ENCODE results near the gene RBFOX1. TPM values are rescaled to one million over a fixed set of nuclear protein-coding genes. Genes with fewer than 3 reads are reported as not detected.

RBFOX1 gene
- total RNA-seq, 1 donor from 2014 or later, result not detected

DNA sequence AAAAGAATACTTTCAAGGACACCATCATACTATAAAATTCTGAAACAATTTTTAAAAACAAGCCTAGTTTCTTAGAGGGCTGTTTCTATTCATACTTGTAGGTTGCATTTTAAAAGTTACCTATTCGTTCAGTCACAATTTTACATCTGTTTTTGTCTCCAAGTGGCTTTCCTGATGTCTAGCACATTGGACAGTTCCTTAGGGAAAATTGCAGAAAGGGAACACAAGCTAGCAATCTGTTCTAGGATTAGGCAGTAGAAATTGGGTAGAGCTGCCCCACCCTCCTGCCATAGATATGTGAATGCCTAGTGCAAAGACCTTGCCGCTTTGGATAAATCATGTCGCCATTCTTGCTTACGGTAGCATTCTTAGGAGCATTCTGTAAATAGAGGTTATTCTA is 358.9 kb downstream of the RBFOX1 start:
- Mint-ChIP-seq H3K36me3 (ENCODE audit: low read depth) (no peaks in the 10 kb centered on the region), H3K4me1 (ENCODE audit: low read depth) (no peaks in the 10 kb centered on the region), H3K9me3 (ENCODE audit: low read depth) (peaks cover 16% of the 10 kb centered on the region), H3K27ac (ENCODE audit: unreplicated experiment) (no peak overlapping the region), H3K27me3 (ENCODE audit: low read depth) (no peaks in the 10 kb centered on the region), H3K4me3 (ENCODE audit: unreplicated experiment) (no peak overlapping the region)
- TF ChIP-seq, protein P1, sequence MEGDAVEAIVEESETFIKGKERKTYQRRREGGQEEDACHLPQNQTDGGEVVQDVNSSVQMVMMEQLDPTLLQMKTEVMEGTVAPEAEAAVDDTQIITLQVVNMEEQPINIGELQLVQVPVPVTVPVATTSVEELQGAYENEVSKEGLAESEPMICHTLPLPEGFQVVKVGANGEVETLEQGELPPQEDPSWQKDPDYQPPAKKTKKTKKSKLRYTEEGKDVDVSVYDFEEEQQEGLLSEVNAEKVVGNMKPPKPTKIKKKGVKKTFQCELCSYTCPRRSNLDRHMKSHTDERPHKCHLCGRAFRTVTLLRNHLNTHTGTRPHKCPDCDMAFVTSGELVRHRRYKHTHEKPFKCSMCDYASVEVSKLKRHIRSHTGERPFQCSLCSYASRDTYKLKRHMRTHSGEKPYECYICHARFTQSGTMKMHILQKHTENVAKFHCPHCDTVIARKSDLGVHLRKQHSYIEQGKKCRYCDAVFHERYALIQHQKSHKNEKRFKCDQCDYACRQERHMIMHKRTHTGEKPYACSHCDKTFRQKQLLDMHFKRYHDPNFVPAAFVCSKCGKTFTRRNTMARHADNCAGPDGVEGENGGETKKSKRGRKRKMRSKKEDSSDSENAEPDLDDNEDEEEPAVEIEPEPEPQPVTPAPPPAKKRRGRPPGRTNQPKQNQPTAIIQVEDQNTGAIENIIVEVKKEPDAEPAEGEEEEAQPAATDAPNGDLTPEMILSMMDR (IDR thresholded peaks at IDR 0.05), result no peak
- DNase-seq (ENCODE audit: low spot score), result no peak

DNA sequence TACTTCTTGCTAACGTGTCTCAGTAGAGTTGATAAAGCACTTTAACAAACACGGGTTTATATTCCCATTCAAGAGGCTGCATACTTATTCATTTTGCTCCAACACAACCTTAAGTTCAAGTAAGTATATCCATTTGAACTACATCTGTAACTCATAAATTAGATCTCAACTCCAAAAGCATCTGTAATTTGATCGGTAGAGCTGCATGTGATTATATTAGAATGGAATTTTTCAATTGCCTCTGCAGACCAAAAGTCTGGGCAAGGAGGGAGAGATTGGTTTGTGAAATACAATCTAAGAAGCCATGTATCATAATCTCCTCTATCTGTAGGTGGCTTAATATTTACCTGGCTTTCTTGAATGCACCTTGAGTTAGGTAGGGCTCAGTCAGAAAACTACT is 371.0 kb downstream of the RBFOX1 start:
- DNase-seq (ENCODE audit: low spot score), result no peak
- TF ChIP-seq, protein P1 (IDR thresholded peaks at IDR 0.05), result no peak

DNA sequence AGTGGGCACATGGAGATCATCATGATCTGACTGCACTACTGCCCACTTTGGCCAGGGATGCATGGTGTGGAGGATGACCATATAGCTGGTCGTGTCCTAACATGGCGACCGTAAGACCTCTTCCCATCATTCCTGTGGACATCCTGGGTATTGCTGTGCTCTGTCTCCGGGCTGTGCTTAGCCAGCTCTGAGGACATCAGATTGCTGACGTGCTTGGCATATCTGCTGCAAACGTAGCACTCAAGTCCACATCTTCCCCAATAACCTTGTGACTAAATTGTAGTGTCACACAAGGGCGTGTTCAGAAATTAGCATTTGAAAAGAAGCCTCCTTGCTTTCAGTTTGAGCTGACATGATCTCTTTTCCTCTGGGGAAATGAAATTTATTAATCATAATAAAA is 373.2 kb downstream of the RBFOX1 start:
- Mint-ChIP-seq H3K27me3 (ENCODE audit: low read depth) (no peaks in the 10 kb centered on the region), H3K4me1 (ENCODE audit: low read depth) (no peaks in the 10 kb centered on the region), H3K27ac (ENCODE audit: unreplicated experiment) (no peak overlapping the region), H3K36me3 (ENCODE audit: low read depth) (no peaks in the 10 kb centered on the region), H3K9me3 (ENCODE audit: low read depth) (peaks cover 46% of the 10 kb centered on the region), H3K4me3 (ENCODE audit: unreplicated experiment) (no peak overlapping the region)
- TF ChIP-seq, protein P1 (IDR thresholded peaks at IDR 0.05), result no peak
- no peak for DNase-seq (ENCODE audit: low spot score)

More for the DNA sequence above, 371.0 kb downstream of the RBFOX1 start:
- Mint-ChIP-seq H3K4me3 (ENCODE audit: unreplicated experiment) (no peak overlapping the region), H3K27me3 (ENCODE audit: low read depth) (no peaks in the 10 kb centered on the region), H3K9me3 (ENCODE audit: low read depth) (peaks cover 44% of the 10 kb centered on the region), H3K27ac (ENCODE audit: unreplicated experiment) (no peak overlapping the region), H3K36me3 (ENCODE audit: low read depth) (no peaks in the 10 kb centered on the region), H3K4me1 (ENCODE audit: low read depth) (no peaks in the 10 kb centered on the region)

DNA sequence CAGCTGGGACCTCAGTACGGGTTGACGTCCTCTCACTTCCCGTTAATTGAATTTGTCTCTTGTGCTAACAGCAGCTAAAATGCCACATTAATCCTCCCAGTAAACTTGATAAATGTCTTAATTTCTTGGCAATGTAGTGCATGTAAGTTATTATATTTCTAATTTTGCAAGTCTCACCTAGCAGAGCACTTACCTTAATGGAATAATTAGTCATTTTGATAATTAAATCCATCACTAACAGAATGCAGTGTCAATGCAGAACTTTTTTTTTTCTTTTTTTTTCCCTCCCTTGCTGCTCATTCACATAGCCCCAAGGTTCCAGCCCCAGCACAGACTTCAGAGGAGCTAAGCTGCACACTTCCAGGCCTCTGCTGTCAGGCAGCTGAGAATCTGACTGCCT is 376.5 kb downstream of the RBFOX1 start:
- no peak overlapping the region for H3K4me3 Mint-ChIP-seq (ENCODE audit: unreplicated experiment)
- TF ChIP-seq, protein P1 (IDR thresholded peaks at IDR 0.05), result no peak
- H3K9me3 Mint-ChIP-seq (ENCODE audit: low read depth), result peaks cover 29% of the 10 kb centered on the region
- no peaks in the 10 kb centered on the region for H3K27me3 Mint-ChIP-seq (ENCODE audit: low read depth)
- H3K4me1 Mint-ChIP-seq (ENCODE audit: low read depth), result no peaks in the 10 kb centered on the region
- no peak overlapping the region for H3K27ac Mint-ChIP-seq (ENCODE audit: unreplicated experiment)
- H3K36me3 Mint-ChIP-seq (ENCODE audit: low read depth), result no peaks in the 10 kb centered on the region
- DNase-seq (ENCODE audit: low spot score), result no peak

DNA sequence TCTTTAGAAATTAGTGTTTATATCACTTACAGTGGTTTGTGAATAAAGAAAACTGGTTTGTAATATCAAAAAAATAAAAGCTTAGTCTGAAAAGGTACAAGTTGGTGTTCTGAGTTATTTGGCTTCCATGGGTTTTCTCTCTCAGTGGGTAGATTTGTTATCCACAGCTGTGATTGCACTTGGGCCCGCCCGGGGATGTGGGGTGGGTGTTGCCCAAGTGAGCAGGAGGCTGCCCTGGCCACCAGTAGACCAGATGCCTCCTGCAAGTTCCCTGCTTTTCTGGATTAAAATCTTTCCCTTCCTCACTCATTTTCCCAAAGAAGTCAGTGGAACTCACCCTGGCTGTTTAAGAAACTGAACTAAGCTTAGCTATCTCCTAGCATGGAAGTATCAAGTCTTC is 380.6 kb downstream of the RBFOX1 start:
- peaks cover 11% of the 10 kb centered on the region for H3K9me3 Mint-ChIP-seq (ENCODE audit: low read depth)
- no peak overlapping the region for H3K4me3 Mint-ChIP-seq (ENCODE audit: unreplicated experiment)
- no peaks in the 10 kb centered on the region for H3K27me3 Mint-ChIP-seq (ENCODE audit: low read depth)
- no peak for DNase-seq (ENCODE audit: low spot score)
- TF ChIP-seq, protein P1 (IDR thresholded peaks at IDR 0.05), result no peak
- no peak overlapping the region for H3K27ac Mint-ChIP-seq (ENCODE audit: unreplicated experiment)
- no peaks in the 10 kb centered on the region for H3K36me3 Mint-ChIP-seq (ENCODE audit: low read depth)
- no peaks in the 10 kb centered on the region for H3K4me1 Mint-ChIP-seq (ENCODE audit: low read depth)

Measured in chondrocyte (in vitro differentiated cells).